ENCODE measurements around the gene WAC.

DNA sequence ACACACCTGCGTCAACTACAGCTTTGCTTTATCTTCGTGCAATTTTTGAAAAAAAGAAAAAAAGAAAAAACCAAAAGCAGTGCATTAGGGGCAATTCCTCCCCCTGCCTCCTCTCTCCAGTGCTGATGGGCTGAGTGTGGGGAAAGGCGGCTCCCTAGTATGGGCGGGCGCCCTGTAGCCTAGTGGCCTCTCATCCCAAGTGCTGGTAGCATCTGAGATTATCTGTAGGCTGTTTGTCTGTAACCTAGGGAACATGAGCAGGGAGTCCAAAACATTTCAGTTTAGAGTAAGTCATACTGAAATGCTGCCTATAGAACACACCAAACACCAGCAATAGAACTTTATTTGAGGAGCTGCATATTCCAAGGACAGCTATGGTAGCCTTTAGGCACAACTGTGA, 119.8 kb downstream of the WAC start:
- TF ChIP-seq, protein P1, sequence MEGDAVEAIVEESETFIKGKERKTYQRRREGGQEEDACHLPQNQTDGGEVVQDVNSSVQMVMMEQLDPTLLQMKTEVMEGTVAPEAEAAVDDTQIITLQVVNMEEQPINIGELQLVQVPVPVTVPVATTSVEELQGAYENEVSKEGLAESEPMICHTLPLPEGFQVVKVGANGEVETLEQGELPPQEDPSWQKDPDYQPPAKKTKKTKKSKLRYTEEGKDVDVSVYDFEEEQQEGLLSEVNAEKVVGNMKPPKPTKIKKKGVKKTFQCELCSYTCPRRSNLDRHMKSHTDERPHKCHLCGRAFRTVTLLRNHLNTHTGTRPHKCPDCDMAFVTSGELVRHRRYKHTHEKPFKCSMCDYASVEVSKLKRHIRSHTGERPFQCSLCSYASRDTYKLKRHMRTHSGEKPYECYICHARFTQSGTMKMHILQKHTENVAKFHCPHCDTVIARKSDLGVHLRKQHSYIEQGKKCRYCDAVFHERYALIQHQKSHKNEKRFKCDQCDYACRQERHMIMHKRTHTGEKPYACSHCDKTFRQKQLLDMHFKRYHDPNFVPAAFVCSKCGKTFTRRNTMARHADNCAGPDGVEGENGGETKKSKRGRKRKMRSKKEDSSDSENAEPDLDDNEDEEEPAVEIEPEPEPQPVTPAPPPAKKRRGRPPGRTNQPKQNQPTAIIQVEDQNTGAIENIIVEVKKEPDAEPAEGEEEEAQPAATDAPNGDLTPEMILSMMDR (conservative IDR thresholded peaks at IDR 0.05) = no peak
- no peak for TF ChIP-seq EZH2 (IDR thresholded peaks at IDR 0.05; ENCODE audit: low read depth)

All from PC-9 (cell line).